Stomach (tissue), 9 donors: Measurements from ENCODE around the gene ADAM22. TPM values are rescaled to one million over a fixed set of nuclear protein-coding genes. Genes with fewer than 3 reads are reported as not detected.

Experiments
- DNase-seq, 2 donors: peaks; one replicate each; pipeline versions ENCODE4 v3.0.0 to v3.0.0-alpha.2; 2013 to 2019
- H3K27ac ChIP-seq, 5 donors: fragments of 200-600 bp in 4 of 5; sonication (generic) in 4 of 5; one replicate each; pipeline ENCODE4 v1.5.1; 2013 to 2019; ENCODE audit warnings: mild to moderate bottlenecking in 1 of 5, moderate library complexity in 1 of 5
- H3K27me3 ChIP-seq, 3 donors: fragments of 200-600 bp; sonication (generic); one replicate each; pipeline ENCODE4 v1.5.1; 2017 to 2019; ENCODE audit warnings: mixed run types in 1 of 3
- H3K36me3 ChIP-seq, 4 donors: fragments of 200-600 bp; sonication (generic); 1 replicate in 3 of 4; 2 replicates in 1 of 4; pipeline ENCODE4 v1.5.1; 2016 to 2019
- H3K4me1 ChIP-seq, 4 donors: fragments of 200-600 bp; sonication (generic); one replicate each; pipeline ENCODE4 v1.5.1; 2016 to 2019
- H3K4me3 ChIP-seq, 4 donors: fragments of 200-600 bp; sonication (generic) in 3 of 4; one replicate each; pipeline ENCODE4 v1.5.1; 2016 to 2019; ENCODE audit warnings: mild to moderate bottlenecking in 1 of 4
- H3K9me3 ChIP-seq, 4 donors: fragments of 200-600 bp; sonication (generic); one replicate each; pipeline ENCODE4 v1.5.1; 2016 to 2019
- EP300 ChIP-seq: sonication (generic); formaldehyde crosslinking; IDR thresholded peaks from one replicate; pipeline ENCODE4 v1.6.1; 2017; ENCODE audit warnings: antibody characterized with exemption
- POLR2A ChIP-seq, 4 donors: fragments of 450-650 bp; IDR thresholded peaks; one replicate each; pipeline ENCODE4 v1.6.1; 2016; ENCODE audit warnings: antibody characterized with exemption in 4 of 4, control low read depth in 2 of 4, mild to moderate bottlenecking in 1 of 4, moderate library complexity in 1 of 4
- POLR2AphosphoS5 ChIP-seq, 3 donors: sonication (generic); formaldehyde crosslinking; IDR thresholded peaks; one replicate each; pipeline ENCODE4 v1.6.1; 2016; ENCODE audit warnings: antibody characterized with exemption in 3 of 3
- WGBS, 5 donors: extraction: QIAGEN DNeasy Blood & Tissue Kit in 3 of 5; methylation state at CpG; one replicate each; pipeline versions ENCODE4 v1.1.5 to v1.1.7; 2013 to 2018; 5-methylcytosine and 5-hydroxymethylcytosine counted together
- intact Hi-C: fragments of 100-400 bp; cut with DNase I; formaldehyde crosslinking; loops from one replicate; pipeline ENCODE4 v1.15.1; 2023; ENCODE audit warnings: low total_unique reads
- polyA plus RNA-seq, 3 donors: library from polyadenylated mRNA; stranded (reverse); fragments of 200-250 nt; gene quantifications; one replicate each; pipeline ENCODE4 v1.2.3, GENCODE V29; 2013
- total RNA-seq, 5 donors: library from RNA; depleted of rRNA; stranded (reverse); fragments of >200 nt; gene quantifications; one replicate each; pipeline versions ENCODE4 v1.1.0 to v1.2.3, GENCODE V29; 2014 to 2016
- TF ChIP-seq, protein P1 (sequence below), 7 experiments: fragments of 450-650 bp in 4 of 7; fragments of 200-600 bp in 3 of 7; sonication (generic) in 3 of 7; IDR thresholded peaks; one replicate each; pipeline ENCODE4 v1.5.1; 2016 to 2019; ENCODE audit warnings: antibody characterized with exemption in 7 of 7, control low read depth in 2 of 7, mild to moderate bottlenecking in 1 of 7
- donor health status: healthy with polysubstance abuse.
- donor health status: Bipolar disorder and iron deficiency.
- donor health status: healthy.

ADAM22 gene
- total and polyA plus RNA-seq, 8 donors, result 0.06 to 16.8 (median 0.29) TPM; not detected in 1

DNA sequence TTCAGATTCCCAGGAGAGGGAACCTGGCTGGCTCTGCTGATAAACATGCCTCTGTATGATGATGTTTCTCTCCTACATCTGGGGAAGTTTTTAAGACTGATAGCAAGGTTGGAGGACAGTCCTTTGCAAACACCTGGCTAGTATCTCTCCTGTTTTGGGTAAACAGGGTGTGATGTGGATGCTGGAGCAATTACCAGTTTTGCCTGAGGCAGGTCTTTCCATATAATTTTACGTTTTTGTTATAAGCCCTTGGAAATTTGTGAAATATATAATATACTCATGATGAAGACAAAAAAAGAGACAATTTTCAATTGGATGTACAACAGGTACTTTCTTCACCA lies 138.6 kb downstream of the ADAM22 start:
- 74 to 88% (median 83%) methylated on average over 1 of the region's 1 CpG for WGBS, 5 donors
- Histone ChIP-seq H3K27me3 (no peaks in the 10 kb centered on the region), H3K4me3 (no peak overlapping the region), H3K27ac (no peak overlapping the region), H3K4me1 (no peaks in the 10 kb centered on the region), H3K36me3 (no peaks in the 10 kb centered on the region), H3K9me3 (peaks cover 0 to 6% (median 3%) of the 10 kb centered on the region in 4 donors)
- TF ChIP-seq POLR2AphosphoS5 (IDR thresholded peaks at IDR 0.05) (no peak), POLR2A (IDR thresholded peaks at IDR 0.05) (no peak), EP300 (no peak)
- TF ChIP-seq, protein P1, sequence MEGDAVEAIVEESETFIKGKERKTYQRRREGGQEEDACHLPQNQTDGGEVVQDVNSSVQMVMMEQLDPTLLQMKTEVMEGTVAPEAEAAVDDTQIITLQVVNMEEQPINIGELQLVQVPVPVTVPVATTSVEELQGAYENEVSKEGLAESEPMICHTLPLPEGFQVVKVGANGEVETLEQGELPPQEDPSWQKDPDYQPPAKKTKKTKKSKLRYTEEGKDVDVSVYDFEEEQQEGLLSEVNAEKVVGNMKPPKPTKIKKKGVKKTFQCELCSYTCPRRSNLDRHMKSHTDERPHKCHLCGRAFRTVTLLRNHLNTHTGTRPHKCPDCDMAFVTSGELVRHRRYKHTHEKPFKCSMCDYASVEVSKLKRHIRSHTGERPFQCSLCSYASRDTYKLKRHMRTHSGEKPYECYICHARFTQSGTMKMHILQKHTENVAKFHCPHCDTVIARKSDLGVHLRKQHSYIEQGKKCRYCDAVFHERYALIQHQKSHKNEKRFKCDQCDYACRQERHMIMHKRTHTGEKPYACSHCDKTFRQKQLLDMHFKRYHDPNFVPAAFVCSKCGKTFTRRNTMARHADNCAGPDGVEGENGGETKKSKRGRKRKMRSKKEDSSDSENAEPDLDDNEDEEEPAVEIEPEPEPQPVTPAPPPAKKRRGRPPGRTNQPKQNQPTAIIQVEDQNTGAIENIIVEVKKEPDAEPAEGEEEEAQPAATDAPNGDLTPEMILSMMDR (IDR thresholded peaks at IDR 0.05), result no peak
- DNase-seq, result no peak
- intact Hi-C loops, result no loop called here

DNA sequence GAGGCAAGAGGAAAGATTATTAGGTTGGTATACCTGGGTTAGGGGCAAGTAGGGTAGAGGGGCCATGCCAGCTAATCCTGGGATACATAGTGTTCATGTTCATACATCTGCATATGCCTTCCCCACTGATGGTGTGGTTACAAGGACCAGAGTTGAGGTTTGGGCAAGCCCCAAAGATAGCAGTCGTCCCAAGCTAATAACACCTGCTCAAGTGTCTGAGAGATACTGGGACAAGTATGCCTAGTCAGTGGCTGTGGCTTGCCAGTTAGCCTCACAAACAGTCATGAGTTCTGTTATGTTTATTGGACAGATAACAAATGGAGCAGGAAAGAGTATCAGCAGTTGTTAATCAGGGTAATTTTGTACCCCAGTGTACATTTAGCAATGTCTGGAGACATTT lies 139.6 kb downstream of the ADAM22 start:
- no peaks in the 10 kb centered on the region for H3K36me3 ChIP-seq
- H3K9me3 ChIP-seq, result peaks cover 0 to 5% (median 1%) of the 10 kb centered on the region in 4 donors
- H3K27ac ChIP-seq, result no peak overlapping the region
- WGBS, 5 donors, result 71 to 86% (median 77%) methylated on average over 1 of the region's 1 CpG
- H3K27me3 ChIP-seq, result no peaks in the 10 kb centered on the region
- TF ChIP-seq EP300, result no peak
- TF ChIP-seq POLR2A (IDR thresholded peaks at IDR 0.05), result no peak
- TF ChIP-seq POLR2AphosphoS5 (IDR thresholded peaks at IDR 0.05), result no peak
- TF ChIP-seq, protein P1 (IDR thresholded peaks at IDR 0.05), result no peak
- no peaks in the 10 kb centered on the region for H3K4me1 ChIP-seq
- no peak overlapping the region for H3K4me3 ChIP-seq
- intact Hi-C loops, result no loop called here
- no peak for DNase-seq

GRCh38 chr7:88075216-88075615 lies 141.2 kb downstream of the ADAM22 start:
- Histone ChIP-seq H3K27me3 (no peaks in the 10 kb centered on the region), H3K9me3 (no peaks in the 10 kb centered on the region)
- DNase-seq, result no peak

GRCh38 chr7:88083883-88084282 lies 149.8 kb downstream of the ADAM22 start:
- Histone ChIP-seq H3K9me3 (no peaks in the 10 kb centered on the region), H3K27ac (no peak overlapping the region), H3K4me3 (no peak overlapping the region), H3K27me3 (no peaks in the 10 kb centered on the region), H3K36me3 (no peaks in the 10 kb centered on the region), H3K4me1 (no peaks in the 10 kb centered on the region)
- intact Hi-C loops, result no loop called here
- DNase-seq, result no peak
- WGBS, 5 donors, result 48 to 73% (median 50%) methylated on average over 2 of the region's 2 CpGs
- TF ChIP-seq, protein P1 (IDR thresholded peaks at IDR 0.05), result no peak
- TF ChIP-seq POLR2AphosphoS5 (IDR thresholded peaks at IDR 0.05) (no peak), POLR2A (IDR thresholded peaks at IDR 0.05) (no peak), EP300 (no peak)

More at GRCh38 chr7:88075216-88075615, 141.2 kb downstream of the ADAM22 start:
- TF ChIP-seq POLR2AphosphoS5 (IDR thresholded peaks at IDR 0.05), result no peak
- no peak for TF ChIP-seq EP300
- TF ChIP-seq POLR2A (IDR thresholded peaks at IDR 0.05), result no peak
- TF ChIP-seq, protein P1 (IDR thresholded peaks at IDR 0.05), result no peak
- no peaks in the 10 kb centered on the region for H3K4me1 ChIP-seq
- no peak overlapping the region for H3K27ac ChIP-seq
- intact Hi-C loops, result no loop called here
- H3K36me3 ChIP-seq, result no peaks in the 10 kb centered on the region
- WGBS, 5 donors, result 71 to 82% (median 79%) methylated on average over 2 of the region's 2 CpGs
- no peak overlapping the region for H3K4me3 ChIP-seq
